GM18907 (cell line): Measurements from ENCODE around the gene MUS81.
A peak's percentile ranks its signal among the peaks of the same experiment; 100 is the strongest.
"Not testable (repeated sequence)": the region's sequence is repeated elsewhere in the genome, so short reads cannot be mapped to it uniquely, and the experiment has no call there.

ENCODE experiments used
- ATAC-seq: cut with Tn5 transposase; IDR thresholded peaks from one replicate; pipeline ENCODE4 v1.9.1; 2021; ENCODE audit warnings: mild to moderate bottlenecking, moderate library complexity; ENCODE audit not compliant: unreplicated experiment

MUS81 gene

GRCh38 chr11:65891219-65892136, 31.2 kb downstream of the MUS81 start:
- no peak for ATAC-seq

- ATAC-seq = not testable (repeated sequence)
These were observed 31.9 kb downstream of the MUS81 start for GRCh38 chr11:65892137-65892540.

DNA sequence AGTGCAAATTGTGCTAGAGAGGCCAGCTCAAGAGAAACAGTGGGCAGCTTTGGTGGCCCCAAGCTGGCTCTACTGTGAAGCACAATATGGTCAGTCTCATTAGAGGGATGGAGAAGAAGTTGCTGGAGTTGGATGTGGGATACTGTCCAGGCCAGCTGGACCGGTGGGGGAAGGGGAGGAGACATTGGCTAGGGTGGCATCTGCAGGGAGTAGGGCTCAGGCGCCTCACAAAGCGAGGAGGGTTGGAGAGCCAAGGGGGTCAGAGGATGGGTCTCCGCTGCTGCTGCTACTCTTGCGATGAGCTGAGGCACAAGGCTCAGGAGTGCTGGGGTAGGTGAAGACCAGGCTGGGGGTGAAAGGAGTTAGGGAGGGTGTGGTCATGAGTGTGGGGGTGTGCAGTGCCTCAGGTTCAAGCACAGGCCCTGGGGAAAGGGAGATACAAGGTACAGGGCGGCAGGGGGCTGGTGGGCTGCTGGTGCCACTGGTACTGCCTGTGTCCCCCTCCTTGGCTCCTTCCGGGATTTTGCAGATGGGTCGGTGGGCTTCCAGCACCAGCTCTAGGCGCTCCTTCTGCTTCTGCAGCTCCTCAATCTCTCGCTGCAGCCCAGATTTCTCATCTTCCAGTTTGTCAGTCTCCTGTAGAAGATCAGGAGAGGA, 32.6 kb downstream of the MUS81 start:
- ATAC-seq = no peak

- ATAC-seq = no peak
These were observed 33.9 kb downstream of the MUS81 start for GRCh38 chr11:65894034-65894591.

DNA sequence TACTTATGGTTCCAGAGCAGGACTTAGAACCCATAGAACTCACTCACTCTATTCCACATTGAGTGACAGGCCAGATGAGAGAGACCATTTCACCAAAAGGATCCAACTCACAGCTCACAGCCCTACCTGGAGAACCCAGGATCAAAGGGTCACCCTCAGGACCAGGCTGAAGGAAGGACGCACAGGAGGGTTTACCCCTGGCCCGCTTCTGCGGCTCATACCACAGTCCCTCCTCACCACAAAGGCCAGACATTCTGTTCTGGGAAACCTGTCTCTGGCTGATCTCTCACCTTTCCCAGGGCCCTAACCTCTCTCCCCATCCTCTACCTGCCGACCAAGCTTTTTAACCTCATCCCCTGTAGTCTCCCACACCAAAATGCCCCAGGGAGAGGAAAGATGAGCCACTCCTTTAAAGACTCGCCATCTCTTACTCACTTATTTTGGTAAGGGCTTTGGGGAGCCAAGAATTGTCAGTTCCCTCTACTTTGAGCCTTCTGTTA, 35.3 kb downstream of the MUS81 start:
- ATAC-seq = no peak

- ATAC-seq = no peak
These were observed 36.1 kb downstream of the MUS81 start for GRCh38 chr11:65896034-65896999.

DNA sequence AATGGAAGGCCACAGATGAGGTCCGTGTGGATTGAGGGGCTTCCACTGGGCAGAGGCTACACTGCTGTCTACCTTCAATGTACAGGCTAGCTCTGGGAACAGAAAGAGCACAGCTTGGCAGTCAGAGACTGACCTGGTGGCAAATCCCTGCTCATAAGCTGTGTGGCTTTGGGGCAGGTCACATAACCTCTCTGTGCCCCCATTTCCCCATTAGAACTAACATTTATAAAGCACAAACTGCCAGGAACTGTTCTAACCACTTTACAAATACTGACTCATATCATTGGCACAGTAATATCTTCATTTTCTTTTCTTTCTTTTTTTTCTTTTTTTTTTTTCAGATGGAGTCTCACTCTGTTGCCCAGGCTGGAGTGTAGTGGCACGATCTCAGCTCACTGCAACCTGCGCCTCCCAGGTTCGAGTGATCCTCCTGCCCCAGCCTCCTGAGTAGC, 36.8 kb downstream of the MUS81 start:
- no peak for ATAC-seq

GRCh38 chr11:65898656-65899355, 38.6 kb downstream of the MUS81 start:
- ATAC-seq = no peak

DNA sequence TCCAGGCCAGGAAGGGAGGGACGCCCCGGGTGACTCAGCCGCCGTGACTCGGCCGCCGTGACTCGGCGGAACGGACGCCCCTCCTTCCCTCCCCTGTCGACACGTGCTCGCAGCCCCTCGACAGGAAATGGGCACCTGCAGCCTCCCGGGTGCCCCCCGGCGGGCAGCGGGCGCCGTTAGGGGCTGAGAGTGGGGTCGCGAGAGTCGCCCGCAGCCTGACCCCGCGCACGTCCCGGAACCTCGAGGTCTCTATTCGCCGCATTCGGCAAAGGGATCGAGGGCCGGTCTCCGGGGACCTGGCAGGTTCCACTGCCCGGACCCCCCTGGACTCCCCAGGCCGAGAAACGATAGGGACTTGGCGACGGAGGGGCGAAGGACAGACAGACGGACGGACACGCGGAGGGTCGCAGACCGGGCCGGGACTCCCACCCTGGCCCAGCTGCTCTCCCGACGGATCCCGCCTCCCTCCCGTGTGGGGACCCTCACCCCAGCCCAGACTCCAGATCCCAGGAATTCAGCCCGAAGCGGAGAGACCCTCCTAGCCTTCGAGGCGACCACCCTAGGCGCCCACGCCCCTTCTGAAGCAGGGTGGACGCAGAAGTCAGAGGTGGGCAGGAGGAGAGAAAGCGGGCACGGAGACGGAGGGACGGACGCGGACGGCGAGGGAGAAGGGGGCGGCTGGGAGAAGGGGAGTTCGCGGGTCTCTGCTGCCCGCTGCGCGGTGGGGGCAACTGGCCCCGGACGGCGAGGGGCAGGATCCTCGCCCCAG, 39.3 kb downstream of the MUS81 start:
- ATAC-seq = no peak

DNA sequence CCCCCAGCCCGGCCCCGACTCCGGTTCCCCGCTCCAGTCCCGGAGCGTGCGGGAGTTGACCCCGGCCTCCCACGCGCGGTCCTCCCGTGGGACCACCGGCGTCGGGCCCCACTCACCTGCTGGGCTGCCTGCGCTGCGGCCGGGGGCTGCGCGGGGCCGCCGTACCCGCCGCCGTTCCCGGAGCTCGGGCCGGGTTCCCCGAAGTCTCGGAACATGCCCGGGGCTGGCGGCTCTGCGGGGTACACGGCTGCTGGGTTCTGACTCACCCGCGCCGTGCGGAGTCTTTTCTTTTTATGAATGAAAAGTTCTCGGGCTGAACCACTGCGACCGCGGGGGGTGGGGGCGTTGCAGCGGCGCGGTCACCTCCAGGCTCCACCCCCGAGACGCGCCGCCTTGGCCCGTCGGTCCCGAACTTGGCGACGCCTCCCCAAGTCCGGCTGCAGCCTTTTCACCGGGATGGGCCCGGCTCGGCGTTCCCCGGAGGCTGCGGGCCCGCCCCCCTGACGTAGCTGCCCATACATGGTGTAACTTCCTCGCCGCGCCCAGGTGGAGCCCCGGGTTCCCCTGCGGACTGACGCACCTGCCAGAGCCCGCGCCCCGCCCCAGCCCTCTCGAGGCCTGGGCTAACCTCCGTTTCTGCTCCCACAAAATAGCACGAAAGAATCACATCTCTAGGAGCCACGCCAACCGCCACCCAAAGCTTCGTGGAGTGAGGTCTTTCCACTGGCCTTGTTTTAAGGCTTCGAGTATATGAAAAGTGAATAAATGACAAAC, 40.1 kb downstream of the MUS81 start, which contains the start of gene FOSL1:
TSS of gene FOSL1 (minus strand) at position 264 of the 774 bp plus-strand sequence. CDS start at position 215, 49 bp downstream.
- ATAC-seq = peak; percentile 74

- no peak for ATAC-seq
These were observed 40.6 kb downstream of the MUS81 start for GRCh38 chr11:65900899-65901180.

- no peak for ATAC-seq
These were observed 42.8 kb downstream of the MUS81 start for GRCh38 chr11:65903068-65903481.

DNA sequence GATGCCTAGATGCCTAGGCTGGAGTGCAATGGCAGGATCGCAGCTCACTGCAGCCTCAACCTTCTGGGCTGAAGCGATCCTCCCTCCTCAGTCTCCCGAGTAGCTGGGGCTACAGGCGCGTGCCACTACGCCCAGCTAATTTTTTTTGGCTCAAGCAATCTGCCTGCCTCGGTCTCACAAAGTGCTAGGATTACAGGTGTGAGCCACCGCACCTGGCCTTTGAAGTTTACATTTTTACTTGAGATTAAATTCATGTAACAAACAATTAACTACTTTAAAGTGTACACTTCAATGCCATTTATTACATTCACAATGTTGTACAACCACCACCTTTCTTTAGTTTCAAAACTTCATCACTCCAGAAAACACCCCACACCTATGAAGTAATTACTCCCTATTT, 43.5 kb downstream of the MUS81 start:
- no peak for ATAC-seq

GRCh38 chr11:65906602-65907001, 46.4 kb downstream of the MUS81 start:
- no peak for ATAC-seq

DNA sequence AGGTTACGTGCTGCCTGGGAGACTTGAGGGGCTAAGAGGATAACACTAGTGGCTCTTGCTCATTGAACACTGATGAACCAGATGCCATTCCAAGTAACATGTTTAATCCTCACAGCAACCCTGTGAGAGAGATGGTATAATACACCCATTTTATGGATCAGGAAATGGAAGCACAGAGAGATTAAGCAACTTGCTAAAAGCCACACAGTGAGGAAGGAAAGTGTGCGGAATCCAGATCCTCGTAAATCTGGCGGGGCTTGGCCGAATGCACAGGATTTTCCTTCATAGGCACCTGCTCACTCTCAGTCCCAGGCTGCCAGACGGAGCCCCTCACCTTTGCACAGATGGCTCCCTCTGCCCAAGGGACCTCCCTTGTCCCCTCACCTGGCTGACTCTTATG, 47.6 kb downstream of the MUS81 start:
- ATAC-seq = no peak

- ATAC-seq = no peak
These were observed 51.7 kb downstream of the MUS81 start for GRCh38 chr11:65911682-65912568.

DNA sequence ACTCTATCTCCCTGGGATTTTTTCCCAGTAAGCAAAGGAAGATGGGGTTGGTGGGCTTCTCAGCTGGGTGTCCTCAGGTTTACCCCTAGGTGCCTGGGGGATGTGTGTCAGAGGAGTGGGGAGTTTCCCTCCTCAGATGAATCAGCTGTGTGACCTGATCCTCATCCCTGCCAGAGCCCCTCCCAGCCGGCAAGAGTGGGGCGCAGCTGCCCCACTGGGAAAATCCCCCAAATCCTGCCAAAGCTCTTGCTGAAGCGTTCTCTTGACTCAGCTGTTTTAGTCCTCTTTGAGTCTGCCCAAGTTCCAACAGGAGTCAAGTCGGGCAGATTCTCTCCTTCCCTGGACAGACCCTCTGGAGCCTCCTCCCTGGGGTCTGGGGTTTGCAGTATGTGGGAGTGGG, 52.6 kb downstream of the MUS81 start:
- no peak for ATAC-seq
